K562 (cell line): ENCODE data around the gene DHX29. TPM values are rescaled to one million over a fixed set of nuclear protein-coding genes. Genes with fewer than 3 reads are reported as not detected.

ENCODE experiments used
- ATF1 ChIP-seq, 2 experiments: fragments of 450-650 bp in 1 of 2; IDR thresholded peaks; 2 replicates each; pipeline ENCODE4 v1.6.1; 2016; ENCODE audit warnings: missing compliant biosample characterization in 1 of 2, missing genetic modification characterization in 1 of 2
- BACH1 ChIP-seq: fragments of 200-800 bp; sonication (Bioruptor generic); IDR thresholded peaks from 2 replicates; pipeline ENCODE4 v1.6.1; 2016; ENCODE audit warnings: missing genetic modification characterization, missing compliant biosample characterization
- IFI16 ChIP-seq: fragments of 250-450 bp; sonication (Bioruptor Pico); IDR thresholded peaks from 2 replicates; pipeline ENCODE4 v2.1.2; 2022; ENCODE audit warnings: mild to moderate bottlenecking, inconsistent platforms
- JUNB ChIP-seq: fragments of 450-650 bp; formaldehyde crosslinking; conservative IDR thresholded peaks from 2 replicates; pipeline ENCODE4 v1.4.0; 2020; ENCODE audit warnings: mild to moderate bottlenecking
- KAT2B ChIP-seq: IDR thresholded peaks from one replicate; pipeline ENCODE4 v1.6.1; 2012; ENCODE audit warnings: low read depth, mild to moderate bottlenecking, control low read depth, inconsistent platforms, low read length, moderate library complexity
- MECOM ChIP-seq: fragments of 250-450 bp; sonication (Bioruptor Pico); IDR thresholded peaks from 2 replicates; pipeline ENCODE4 v1.8.0; 2022; ENCODE audit warnings: inconsistent platforms
- MXD1 ChIP-seq: fragments of 250-450 bp; sonication (Bioruptor Pico); IDR thresholded peaks from 2 replicates; pipeline ENCODE4 v1.8.0; 2021; ENCODE audit warnings: borderline replicate concordance, mild to moderate bottlenecking, moderate library complexity; ENCODE audit not compliant: poor library complexity, severe bottlenecking
- NFE2 ChIP-seq: IDR thresholded peaks from 2 replicates; pipeline ENCODE4 v1.6.1; 2014; ENCODE audit warnings: antibody characterized with exemption, low read depth
- PCBP1 ChIP-seq: fragments of 200-400 bp; formaldehyde crosslinking; IDR thresholded peaks from 2 replicates; pipeline ENCODE4 v1.6.1; 2018; ENCODE audit warnings: mild to moderate bottlenecking, low read depth, low read length; ENCODE audit not compliant: poor library complexity, severe bottlenecking
- RNF2 ChIP-seq: sonication (generic); IDR thresholded peaks from 2 replicates; pipeline ENCODE4 v1.6.1; 2016
- TRIM28 ChIP-seq: fragments of 450-650 bp; IDR thresholded peaks from 2 replicates; pipeline ENCODE4 v1.6.1; 2017
- ZBTB26 ChIP-seq: fragments of 450-650 bp; formaldehyde crosslinking; IDR thresholded peaks from 2 replicates; pipeline ENCODE4 v1.4.0; 2022; ENCODE audit warnings: missing genetic modification characterization
- ZNF146 ChIP-seq: IDR thresholded peaks from one replicate; pipeline ENCODE4 v1.6.1; 2018; ENCODE audit warnings: missing compliant biosample characterization; ENCODE audit not compliant: unreplicated experiment
- ZNF311 ChIP-seq: fragments of 250-450 bp; sonication (Bioruptor Pico); IDR thresholded peaks from 2 replicates; pipeline ENCODE4 v1.4.0; 2020; ENCODE audit warnings: mild to moderate bottlenecking, moderate library complexity
- ZNF507 ChIP-seq: conservative IDR thresholded peaks from 2 replicates; pipeline ENCODE4 v1.6.1; 2017; ENCODE audit warnings: missing genetic modification characterization, missing compliant biosample characterization
- polyA plus RNA-seq, 8 experiments: library from polyadenylated mRNA; depleted of rRNA in 4 of 8; stranded (reverse) in 5 of 8; unstranded in 3 of 8; fragments of >200 nt; fragmentation: Nextera tagmentation in 2 of 8; fragmentation: Illumina TruSeq in 1 of 8; extraction: Ambion mirVana in 2 of 8; extraction: Trizol in 1 of 8; gene quantifications; 2 replicates each; pipeline versions ENCODE4 v1.2.1 to v1.2.3, GENCODE V29; 2011 to 2014; ENCODE audit warnings: inconsistent platforms in 1 of 8, missing spikeins in 1 of 8
- total RNA-seq, 7 experiments: library from RNA; depleted of rRNA in 6 of 7; stranded (reverse); fragments of >200 nt in 6 of 7; fragmentation: Illumina TruSeq in 2 of 7; extraction: Trizol in 2 of 7; gene quantifications; 2 replicates each; pipeline versions ENCODE4 v1.2.1 to v1.2.3, GENCODE V29; 2011 to 2021; ENCODE audit warnings: low replicate concordance in 1 of 7
- TF ChIP-seq, protein P1 (sequence below): sonication (generic); formaldehyde crosslinking; IDR thresholded peaks from 2 replicates; pipeline ENCODE4 v1.8.0; 2023; ENCODE audit warnings: missing genetic modification reagents, mild to moderate bottlenecking, borderline replicate concordance
- TF ChIP-seq, protein P2 (sequence below), 2 experiments: IDR thresholded peaks; 2 replicates each; pipeline ENCODE4 v1.6.1; 2012; ENCODE audit warnings: improper control_type of control experiment in 2 of 2, low read depth in 2 of 2, low read length in 2 of 2, borderline replicate concordance in 1 of 2

DHX29 gene
- total and polyA plus RNA-seq, 9 of the 15 experiments (the other 6 are each of a cell fraction or from before 2014, with no cell fraction given): 7.5 to 42.1 (median 25.0) TPM

GRCh38 chr5:55226027-55226933, 81.2 kb downstream of the DHX29 start (continued):
- TF ChIP-seq, protein P1, sequence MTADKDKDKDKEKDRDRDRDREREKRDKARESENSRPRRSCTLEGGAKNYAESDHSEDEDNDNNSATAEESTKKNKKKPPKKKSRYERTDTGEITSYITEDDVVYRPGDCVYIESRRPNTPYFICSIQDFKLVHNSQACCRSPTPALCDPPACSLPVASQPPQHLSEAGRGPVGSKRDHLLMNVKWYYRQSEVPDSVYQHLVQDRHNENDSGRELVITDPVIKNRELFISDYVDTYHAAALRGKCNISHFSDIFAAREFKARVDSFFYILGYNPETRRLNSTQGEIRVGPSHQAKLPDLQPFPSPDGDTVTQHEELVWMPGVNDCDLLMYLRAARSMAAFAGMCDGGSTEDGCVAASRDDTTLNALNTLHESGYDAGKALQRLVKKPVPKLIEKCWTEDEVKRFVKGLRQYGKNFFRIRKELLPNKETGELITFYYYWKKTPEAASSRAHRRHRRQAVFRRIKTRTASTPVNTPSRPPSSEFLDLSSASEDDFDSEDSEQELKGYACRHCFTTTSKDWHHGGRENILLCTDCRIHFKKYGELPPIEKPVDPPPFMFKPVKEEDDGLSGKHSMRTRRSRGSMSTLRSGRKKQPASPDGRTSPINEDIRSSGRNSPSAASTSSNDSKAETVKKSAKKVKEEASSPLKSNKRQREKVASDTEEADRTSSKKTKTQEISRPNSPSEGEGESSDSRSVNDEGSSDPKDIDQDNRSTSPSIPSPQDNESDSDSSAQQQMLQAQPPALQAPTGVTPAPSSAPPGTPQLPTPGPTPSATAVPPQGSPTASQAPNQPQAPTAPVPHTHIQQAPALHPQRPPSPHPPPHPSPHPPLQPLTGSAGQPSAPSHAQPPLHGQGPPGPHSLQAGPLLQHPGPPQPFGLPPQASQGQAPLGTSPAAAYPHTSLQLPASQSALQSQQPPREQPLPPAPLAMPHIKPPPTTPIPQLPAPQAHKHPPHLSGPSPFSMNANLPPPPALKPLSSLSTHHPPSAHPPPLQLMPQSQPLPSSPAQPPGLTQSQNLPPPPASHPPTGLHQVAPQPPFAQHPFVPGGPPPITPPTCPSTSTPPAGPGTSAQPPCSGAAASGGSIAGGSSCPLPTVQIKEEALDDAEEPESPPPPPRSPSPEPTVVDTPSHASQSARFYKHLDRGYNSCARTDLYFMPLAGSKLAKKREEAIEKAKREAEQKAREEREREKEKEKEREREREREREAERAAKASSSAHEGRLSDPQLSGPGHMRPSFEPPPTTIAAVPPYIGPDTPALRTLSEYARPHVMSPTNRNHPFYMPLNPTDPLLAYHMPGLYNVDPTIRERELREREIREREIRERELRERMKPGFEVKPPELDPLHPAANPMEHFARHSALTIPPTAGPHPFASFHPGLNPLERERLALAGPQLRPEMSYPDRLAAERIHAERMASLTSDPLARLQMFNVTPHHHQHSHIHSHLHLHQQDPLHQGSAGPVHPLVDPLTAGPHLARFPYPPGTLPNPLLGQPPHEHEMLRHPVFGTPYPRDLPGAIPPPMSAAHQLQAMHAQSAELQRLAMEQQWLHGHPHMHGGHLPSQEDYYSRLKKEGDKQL (CRISPR knock-in tag): no peak
- no peak for TF ChIP-seq ATF1 (CRISPR knock-in tag; IDR thresholded peaks at IDR 0.05)
- peak; percentile 41; the same call in 1 of the 2 replicates for TF ChIP-seq ATF1 (tag; IDR thresholded peaks at IDR 0.05)
- TF ChIP-seq ZBTB26 (CRISPR knock-in tag): no peak
- TF ChIP-seq RNF2: 0 out of 2 replicates have a peak, but pooled peaks have one; percentile 21
- TF ChIP-seq, protein P2, sequence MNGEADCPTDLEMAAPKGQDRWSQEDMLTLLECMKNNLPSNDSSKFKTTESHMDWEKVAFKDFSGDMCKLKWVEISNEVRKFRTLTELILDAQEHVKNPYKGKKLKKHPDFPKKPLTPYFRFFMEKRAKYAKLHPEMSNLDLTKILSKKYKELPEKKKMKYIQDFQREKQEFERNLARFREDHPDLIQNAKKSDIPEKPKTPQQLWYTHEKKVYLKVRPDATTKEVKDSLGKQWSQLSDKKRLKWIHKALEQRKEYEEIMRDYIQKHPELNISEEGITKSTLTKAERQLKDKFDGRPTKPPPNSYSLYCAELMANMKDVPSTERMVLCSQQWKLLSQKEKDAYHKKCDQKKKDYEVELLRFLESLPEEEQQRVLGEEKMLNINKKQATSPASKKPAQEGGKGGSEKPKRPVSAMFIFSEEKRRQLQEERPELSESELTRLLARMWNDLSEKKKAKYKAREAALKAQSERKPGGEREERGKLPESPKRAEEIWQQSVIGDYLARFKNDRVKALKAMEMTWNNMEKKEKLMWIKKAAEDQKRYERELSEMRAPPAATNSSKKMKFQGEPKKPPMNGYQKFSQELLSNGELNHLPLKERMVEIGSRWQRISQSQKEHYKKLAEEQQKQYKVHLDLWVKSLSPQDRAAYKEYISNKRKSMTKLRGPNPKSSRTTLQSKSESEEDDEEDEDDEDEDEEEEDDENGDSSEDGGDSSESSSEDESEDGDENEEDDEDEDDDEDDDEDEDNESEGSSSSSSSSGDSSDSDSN (IDR thresholded peaks at IDR 0.05; ENCODE audit: borderline replicate concordance in 1 of 2, low read depth in 2 of 2, low read length in 2 of 2): peak; percentile 48 to 87; a peak in 1 of 4 replicates
- no peak for TF ChIP-seq ZNF507 (tag)
- no peak for TF ChIP-seq BACH1 (tag)
- TF ChIP-seq MXD1: no peak
- no peak for TF ChIP-seq JUNB (CRISPR knock-in tag)
- TF ChIP-seq ZNF146 (CRISPR knock-in tag): no peak
- no peak for TF ChIP-seq ZNF311
- no peak for TF ChIP-seq PCBP1
- no peak for TF ChIP-seq KAT2B
- no peak for TF ChIP-seq IFI16 (CRISPR knock-in tag)
- TF ChIP-seq NFE2: no peak
- no peak for TF ChIP-seq TRIM28
- TF ChIP-seq MECOM (CRISPR knock-in tag): no peak
